Liver (tissue), 3 donors: ENCODE data around the gene ZFP36.

Source experiments
- ATF3 ChIP-seq: IDR thresholded peaks from 2 replicates; pipeline ENCODE4 v1.6.1; 2016; ENCODE audit warnings: antibody characterized with exemption
- EGR1 ChIP-seq, 2 donors: IDR thresholded peaks; 2 replicates each; pipeline ENCODE4 v1.6.1; 2016 to 2018; ENCODE audit warnings: antibody characterized with exemption in 2 of 2, low read depth in 2 of 2
- FOXA1 ChIP-seq: IDR thresholded peaks from 2 replicates; pipeline ENCODE4 v1.6.1; 2016; ENCODE audit warnings: antibody characterized with exemption
- GABPA ChIP-seq, 2 donors: IDR thresholded peaks in 1 of 2; conservative IDR thresholded peaks in 1 of 2; 2 replicates each; pipeline ENCODE4 v1.6.1; 2016; ENCODE audit warnings: antibody characterized with exemption in 2 of 2, mild to moderate bottlenecking in 1 of 2, moderate library complexity in 1 of 2
- HNF4G ChIP-seq: IDR thresholded peaks from 2 replicates; pipeline ENCODE4 v1.6.1; 2016; ENCODE audit warnings: antibody characterized with exemption
- JUND ChIP-seq, 2 donors: IDR thresholded peaks; 2 replicates each; pipeline ENCODE4 v1.6.1; 2016; ENCODE audit warnings: antibody characterized with exemption in 2 of 2
- RAD21 ChIP-seq, 2 donors: IDR thresholded peaks; 2 replicates each; pipeline ENCODE4 v1.6.1; 2016; ENCODE audit warnings: antibody characterized with exemption in 2 of 2, mild to moderate bottlenecking in 2 of 2
- REST ChIP-seq: IDR thresholded peaks from 2 replicates; pipeline ENCODE4 v1.6.1; 2016; ENCODE audit warnings: antibody characterized with exemption, mild to moderate bottlenecking
- RXRA ChIP-seq, 2 donors: IDR thresholded peaks; 2 replicates each; pipeline ENCODE4 v1.6.1; 2017 to 2018; ENCODE audit warnings: antibody characterized with exemption in 2 of 2, mild to moderate bottlenecking in 1 of 2
- SP1 ChIP-seq: IDR thresholded peaks from 2 replicates; pipeline ENCODE4 v1.6.1; 2018; ENCODE audit warnings: antibody characterized with exemption, mild to moderate bottlenecking
- TAF1 ChIP-seq: conservative IDR thresholded peaks from 2 replicates; pipeline ENCODE4 v1.6.1; 2016; ENCODE audit warnings: antibody characterized with exemption, mild to moderate bottlenecking
- YY1 ChIP-seq: IDR thresholded peaks from 2 replicates; pipeline ENCODE4 v1.6.1; 2016; ENCODE audit warnings: antibody characterized with exemption, mild to moderate bottlenecking
- TF ChIP-seq, protein P1 (sequence below): fragments of 150-350 bp; IDR thresholded peaks from 2 replicates; pipeline ENCODE4 v1.5.1; 2017; ENCODE audit warnings: improper control_type of control experiment, low read depth, low read length; ENCODE audit not compliant: missing input control
- TF ChIP-seq, protein P2 (sequence below): IDR thresholded peaks from 2 replicates; pipeline ENCODE4 v1.6.1; 2016; ENCODE audit warnings: antibody characterized with exemption
- donor health status: healthy.
- donor health status: healthy.

DNA sequence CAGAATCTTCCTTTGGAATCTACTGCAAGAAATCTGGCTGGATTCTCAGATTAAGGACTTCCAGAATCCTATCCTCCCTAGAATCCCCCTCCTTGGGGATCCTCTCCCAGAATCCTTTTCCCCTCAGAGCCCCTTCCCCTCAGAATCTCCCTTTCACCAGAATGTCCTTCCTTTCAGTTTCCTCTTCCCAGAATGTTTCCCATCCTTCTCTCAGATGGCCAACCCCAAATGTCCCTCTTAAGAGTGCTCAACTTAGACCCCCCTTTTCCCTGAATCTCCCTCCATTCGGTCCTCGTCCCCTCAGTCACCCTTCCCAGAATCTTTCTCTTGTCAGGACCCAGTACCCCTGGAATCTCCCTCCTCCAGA, 29.7 kb downstream of the ZFP36 start:
- TF ChIP-seq EGR1 (IDR thresholded peaks at IDR 0.05; ENCODE audit: low read depth in 2 of 2) = no peak
- TF ChIP-seq FOXA1 = no peak
- TF ChIP-seq, protein P1, sequence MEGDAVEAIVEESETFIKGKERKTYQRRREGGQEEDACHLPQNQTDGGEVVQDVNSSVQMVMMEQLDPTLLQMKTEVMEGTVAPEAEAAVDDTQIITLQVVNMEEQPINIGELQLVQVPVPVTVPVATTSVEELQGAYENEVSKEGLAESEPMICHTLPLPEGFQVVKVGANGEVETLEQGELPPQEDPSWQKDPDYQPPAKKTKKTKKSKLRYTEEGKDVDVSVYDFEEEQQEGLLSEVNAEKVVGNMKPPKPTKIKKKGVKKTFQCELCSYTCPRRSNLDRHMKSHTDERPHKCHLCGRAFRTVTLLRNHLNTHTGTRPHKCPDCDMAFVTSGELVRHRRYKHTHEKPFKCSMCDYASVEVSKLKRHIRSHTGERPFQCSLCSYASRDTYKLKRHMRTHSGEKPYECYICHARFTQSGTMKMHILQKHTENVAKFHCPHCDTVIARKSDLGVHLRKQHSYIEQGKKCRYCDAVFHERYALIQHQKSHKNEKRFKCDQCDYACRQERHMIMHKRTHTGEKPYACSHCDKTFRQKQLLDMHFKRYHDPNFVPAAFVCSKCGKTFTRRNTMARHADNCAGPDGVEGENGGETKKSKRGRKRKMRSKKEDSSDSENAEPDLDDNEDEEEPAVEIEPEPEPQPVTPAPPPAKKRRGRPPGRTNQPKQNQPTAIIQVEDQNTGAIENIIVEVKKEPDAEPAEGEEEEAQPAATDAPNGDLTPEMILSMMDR = no peak
- no peak for TF ChIP-seq TAF1
- TF ChIP-seq RAD21 (IDR thresholded peaks at IDR 0.05) = no peak
- no peak for TF ChIP-seq REST
- no peak for TF ChIP-seq RXRA (IDR thresholded peaks at IDR 0.05)
- no peak for TF ChIP-seq ATF3
- TF ChIP-seq, protein P2, sequence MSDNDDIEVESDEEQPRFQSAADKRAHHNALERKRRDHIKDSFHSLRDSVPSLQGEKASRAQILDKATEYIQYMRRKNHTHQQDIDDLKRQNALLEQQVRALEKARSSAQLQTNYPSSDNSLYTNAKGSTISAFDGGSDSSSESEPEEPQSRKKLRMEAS = no peak
- no peak for TF ChIP-seq YY1
- TF ChIP-seq SP1 = no peak
- TF ChIP-seq GABPA (IDR thresholded peaks at IDR 0.05 in 1 of 2, conservative IDR thresholded peaks at IDR 0.05 in 1 of 2) = no peak
- TF ChIP-seq HNF4G = no peak
- TF ChIP-seq JUND (IDR thresholded peaks at IDR 0.05) = no peak
